ENCODE measurements around the gene MEGF8. TPM values are rescaled to one million over a fixed set of nuclear protein-coding genes. Genes with fewer than 3 reads are reported as not detected.
"Not testable (repeated sequence)": the region's sequence is repeated elsewhere in the genome, so short reads cannot be mapped to it uniquely, and the experiment has no call there.

The MEGF8 gene
- total and polyA plus RNA-seq, 4 donors: 6.0 to 21.7 (median 11.1) TPM

GRCh38 chr19:42335971-42336370 lies 10.5 kb downstream of the MEGF8 start:
- Histone ChIP-seq H3K36me3 (ENCODE audit: control insufficient read depth in 4 of 4, insufficient read depth in 4 of 4, low read length in 4 of 4) (peaks cover 2 to 20% (median 6%) of the 10 kb centered on the region in 4 donors), H3K27ac (ENCODE audit: low read depth in 1 of 2, low read length in 1 of 2) (no peak overlapping the region), H3K9ac (ENCODE audit: insufficient read depth in 1 of 2, low read length in 2 of 2) (no peak overlapping the region), H3K4me1 (ENCODE audit: control insufficient read depth in 5 of 5, insufficient read depth in 5 of 5, low read length in 5 of 5) (no peaks in the 10 kb centered on the region), H3K9me3 (ENCODE audit: control insufficient read depth in 4 of 4, insufficient read depth in 3 of 4, low read length in 3 of 4) (no peaks in the 10 kb centered on the region), H3K4me3 (no peak overlapping the region), H3K27me3 (ENCODE audit: control insufficient read depth in 3 of 3, insufficient read depth in 3 of 3, low read length in 2 of 3) (no peaks in the 10 kb centered on the region)
- 94 to 97% methylated on average over 19 of the region's 19 CpGs for WGBS, 2 donors
- TF ChIP-seq CTCF (IDR thresholded peaks at IDR 0.05; ENCODE audit: control extremely low read depth, extremely low read depth): no peak
- DNase-seq (no peak), ATAC-seq (ENCODE audit: insufficient read depth, low FRiP score) (no peak)

- not testable (repeated sequence) for H3K4me3 ChIP-seq; DNase-seq; H3K27me3 ChIP-seq (ENCODE audit: control insufficient read depth in 3 of 3, insufficient read depth in 3 of 3, low read length in 2 of 3); H3K27ac ChIP-seq (ENCODE audit: low read depth in 1 of 2, low read length in 1 of 2); H3K9ac ChIP-seq (ENCODE audit: insufficient read depth in 1 of 2, low read length in 2 of 2); H3K9me3 ChIP-seq (ENCODE audit: control insufficient read depth in 4 of 4, insufficient read depth in 3 of 4, low read length in 3 of 4); ATAC-seq (ENCODE audit: insufficient read depth, low FRiP score); H3K4me1 ChIP-seq (ENCODE audit: control insufficient read depth in 5 of 5, insufficient read depth in 5 of 5, low read length in 5 of 5)
- H3K36me3 ChIP-seq (ENCODE audit: control insufficient read depth in 4 of 4, insufficient read depth in 4 of 4, low read length in 4 of 4): peaks cover 0 to 28% (median 9%) of the 10 kb centered on the region in 4 donors
- WGBS, 2 donors: 89 to 93% methylated on average over 7 of the region's 7 CpGs
Observed at GRCh38 chr19:42339126-42339860, 13.9 kb downstream of the MEGF8 start.

- H3K9me3 ChIP-seq (ENCODE audit: control insufficient read depth in 4 of 4, insufficient read depth in 3 of 4, low read length in 3 of 4); H3K4me3 ChIP-seq; H3K4me1 ChIP-seq (ENCODE audit: control insufficient read depth in 5 of 5, insufficient read depth in 5 of 5, low read length in 5 of 5); H3K9ac ChIP-seq (ENCODE audit: insufficient read depth in 1 of 2, low read length in 2 of 2); ATAC-seq (ENCODE audit: insufficient read depth, low FRiP score); DNase-seq; H3K27me3 ChIP-seq (ENCODE audit: control insufficient read depth in 3 of 3, insufficient read depth in 3 of 3, low read length in 2 of 3); H3K27ac ChIP-seq (ENCODE audit: low read depth in 1 of 2, low read length in 1 of 2): not testable (repeated sequence)
- 96 to 97% methylated on average over 4 of the region's 4 CpGs for WGBS, 2 donors
- H3K36me3 ChIP-seq (ENCODE audit: control insufficient read depth in 4 of 4, insufficient read depth in 4 of 4, low read length in 4 of 4): peaks cover 0 to 31% (median 9%) of the 10 kb centered on the region in 4 donors
Observed at GRCh38 chr19:42339922-42340321, 14.5 kb downstream of the MEGF8 start.

GRCh38 chr19:42343344-42344110 lies 18.1 kb downstream of the MEGF8 start:
- DNase-seq (no peak), ATAC-seq (ENCODE audit: insufficient read depth, low FRiP score) (no peak)
- H3K9ac ChIP-seq (ENCODE audit: insufficient read depth in 1 of 2, low read length in 2 of 2): no peak overlapping the region
- 93 to 95% methylated on average over 17 of the region's 17 CpGs for WGBS, 2 donors
- peaks cover 0 to 18% (median 11%) of the 10 kb centered on the region in 4 donors for H3K36me3 ChIP-seq (ENCODE audit: control insufficient read depth in 4 of 4, insufficient read depth in 4 of 4, low read length in 4 of 4)
- no peaks in the 10 kb centered on the region for H3K4me1 ChIP-seq (ENCODE audit: control insufficient read depth in 5 of 5, insufficient read depth in 5 of 5, low read length in 5 of 5)
- no peaks in the 10 kb centered on the region for H3K9me3 ChIP-seq (ENCODE audit: control insufficient read depth in 4 of 4, insufficient read depth in 3 of 4, low read length in 3 of 4)
- no peak for TF ChIP-seq CTCF (IDR thresholded peaks at IDR 0.05; ENCODE audit: control extremely low read depth, extremely low read depth)
- no peaks in the 10 kb centered on the region for H3K27me3 ChIP-seq (ENCODE audit: control insufficient read depth in 3 of 3, insufficient read depth in 3 of 3, low read length in 2 of 3)
- H3K4me3 ChIP-seq: no peak overlapping the region
- H3K27ac ChIP-seq (ENCODE audit: low read depth in 1 of 2, low read length in 1 of 2): no peak overlapping the region

All from lung (tissue), 12 donors.